HG03025 (cell line): ENCODE measurements around the gene PFDN1.

Source experiments
- ATAC-seq: cut with Tn5 transposase; IDR thresholded peaks from one replicate; pipeline ENCODE4 v1.9.1; 2021; ENCODE audit warnings: mild to moderate bottlenecking, moderate library complexity; ENCODE audit not compliant: unreplicated experiment, low FRiP score

The PFDN1 gene

GRCh38 chr5:140242890-140243585 lies 59.9 kb downstream of the PFDN1 start:
- ATAC-seq: no peak

- no peak for ATAC-seq
Measured at GRCh38 chr5:140242099-140242498, 60.8 kb downstream of the PFDN1 start.

GRCh38 chr5:140240987-140241706 lies 61.8 kb downstream of the PFDN1 start:
- ATAC-seq: no peak

GRCh38 chr5:140239939-140240700 lies 62.8 kb downstream of the PFDN1 start:
- ATAC-seq: no peak

GRCh38 chr5:140239461-140239860 lies 63.4 kb downstream of the PFDN1 start:
- no peak for ATAC-seq

- ATAC-seq: no peak
Measured at GRCh38 chr5:140238756-140239155, 64.1 kb downstream of the PFDN1 start.

GRCh38 chr5:140236891-140237598 lies 65.9 kb downstream of the PFDN1 start:
- ATAC-seq: no peak

GRCh38 chr5:140235791-140236551 lies 66.9 kb downstream of the PFDN1 start:
- ATAC-seq: no peak

GRCh38 chr5:140234377-140234989 lies 68.4 kb downstream of the PFDN1 start:
- ATAC-seq: no peak

- ATAC-seq: no peak
Measured at GRCh38 chr5:140232731-140233130, 70.2 kb downstream of the PFDN1 start.

- no peak for ATAC-seq
Measured at GRCh38 chr5:140230373-140230772, 72.5 kb downstream of the PFDN1 start.

GRCh38 chr5:140228364-140228837 lies 74.5 kb downstream of the PFDN1 start:
- no peak for ATAC-seq

GRCh38 chr5:140227046-140227445 lies 75.9 kb downstream of the PFDN1 start:
- no peak for ATAC-seq

GRCh38 chr5:140225396-140225795 lies 77.5 kb downstream of the PFDN1 start:
- ATAC-seq: no peak

- ATAC-seq: no peak
Measured at GRCh38 chr5:140224658-140225057, 78.2 kb downstream of the PFDN1 start.

GRCh38 chr5:140223567-140223966 lies 79.3 kb downstream of the PFDN1 start:
- no peak for ATAC-seq

- no peak for ATAC-seq
Measured at GRCh38 chr5:140222416-140222815, 80.5 kb downstream of the PFDN1 start.

GRCh38 chr5:140221697-140222223 lies 81.1 kb downstream of the PFDN1 start:
- ATAC-seq: no peak

- ATAC-seq: no peak
Measured at GRCh38 chr5:140220698-140221064, 82.2 kb downstream of the PFDN1 start.
